IPS-11a (cell line): ENCODE results near the gene GLT8D1.
"Not testable (repeated sequence)": the region's sequence is repeated elsewhere in the genome, so short reads cannot be mapped to it uniquely, and the experiment has no call there.

Experiments
- H3K4me3 ChIP-seq: one replicate; pipeline ENCODE4 v1.5.1; 2013; ENCODE audit warnings: low read depth, low read length, control low read depth

The GLT8D1 gene, protein sequence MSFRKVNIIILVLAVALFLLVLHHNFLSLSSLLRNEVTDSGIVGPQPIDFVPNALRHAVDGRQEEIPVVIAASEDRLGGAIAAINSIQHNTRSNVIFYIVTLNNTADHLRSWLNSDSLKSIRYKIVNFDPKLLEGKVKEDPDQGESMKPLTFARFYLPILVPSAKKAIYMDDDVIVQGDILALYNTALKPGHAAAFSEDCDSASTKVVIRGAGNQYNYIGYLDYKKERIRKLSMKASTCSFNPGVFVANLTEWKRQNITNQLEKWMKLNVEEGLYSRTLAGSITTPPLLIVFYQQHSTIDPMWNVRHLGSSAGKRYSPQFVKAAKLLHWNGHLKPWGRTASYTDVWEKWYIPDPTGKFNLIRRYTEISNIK

DNA sequence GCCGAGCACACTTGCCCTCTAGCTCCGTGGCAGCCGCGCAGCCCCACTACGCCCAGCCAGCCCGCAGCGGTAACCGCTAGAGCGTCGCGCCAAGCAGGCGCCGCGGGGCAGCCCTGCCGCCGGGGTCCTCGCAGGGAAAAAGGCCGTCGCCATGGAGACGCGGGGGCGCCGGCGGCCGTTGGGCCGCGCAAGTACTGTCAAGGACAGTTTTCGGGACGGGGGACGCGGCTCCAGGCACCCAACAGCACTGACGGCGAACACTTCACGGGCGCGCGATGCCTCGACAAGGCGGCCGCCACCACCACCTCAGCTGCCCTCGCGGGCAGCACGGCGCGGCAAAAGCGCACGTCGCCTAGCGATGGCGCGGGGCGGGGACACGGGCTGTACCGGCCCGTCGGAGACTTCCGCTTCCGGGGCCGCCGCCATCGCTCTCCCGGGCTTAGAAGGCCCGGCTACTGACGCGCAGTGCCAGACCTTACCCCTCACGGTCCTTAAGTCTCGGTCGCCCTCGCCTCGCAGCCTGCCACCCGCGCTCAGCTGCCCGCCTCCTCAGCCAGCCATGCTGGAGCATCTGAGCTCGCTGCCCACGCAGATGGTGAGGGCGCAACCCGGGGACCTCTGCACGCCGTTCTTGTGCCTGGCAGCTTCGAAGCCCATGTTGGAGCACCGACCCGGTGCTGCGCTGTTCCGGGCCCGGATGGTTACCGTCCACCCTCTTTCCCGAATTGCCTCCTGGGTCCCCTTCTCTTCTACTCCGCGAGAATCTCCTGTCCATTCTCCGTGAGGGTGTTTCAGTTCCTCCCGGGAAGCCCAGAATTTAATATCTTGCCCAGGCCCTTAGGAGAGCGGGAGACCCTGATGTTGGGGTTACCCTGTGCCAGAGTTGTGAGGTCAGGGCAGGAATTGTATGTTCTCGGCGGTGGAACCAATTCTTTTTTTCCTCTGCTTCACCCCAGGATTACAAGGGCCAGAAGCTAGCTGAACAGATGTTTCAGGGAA lies at the start of gene GLT8D1, which contains the start of gene SPCS1:
GLT8D1 (minus strand) TSS at position 104 of the 999 bp plus-strand sequence. CDS start 5,331 bp downstream, outside the sequence.
SPCS1 (plus strand) TSS at position 419 of the 999 bp plus-strand sequence; CDS start at position 560, 141 bp downstream.
- H3K4me3 ChIP-seq: peak within 1 kb of the TSS; percentile 90

DNA sequence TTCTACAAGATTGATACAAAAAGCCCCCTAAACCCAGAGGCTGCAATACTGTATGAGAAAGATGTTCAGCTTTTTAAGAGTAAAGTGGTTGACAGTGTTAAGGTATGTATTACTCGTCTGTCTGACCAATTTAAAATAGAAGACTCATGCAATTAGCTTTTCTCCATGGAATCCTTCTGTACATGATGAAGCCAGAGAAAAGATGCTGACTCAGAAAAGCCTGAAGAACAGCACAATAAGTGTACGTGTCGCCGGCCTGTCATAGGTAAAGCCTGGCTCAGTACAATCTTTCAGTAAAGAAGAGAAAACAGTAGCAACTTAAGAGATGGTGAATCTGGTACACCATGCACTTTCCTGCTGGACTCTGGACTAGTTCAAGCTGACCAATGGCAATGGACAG lies 48.8 kb upstream of the GLT8D1 start:
- H3K4me3 ChIP-seq: no peak overlapping the region

DNA sequence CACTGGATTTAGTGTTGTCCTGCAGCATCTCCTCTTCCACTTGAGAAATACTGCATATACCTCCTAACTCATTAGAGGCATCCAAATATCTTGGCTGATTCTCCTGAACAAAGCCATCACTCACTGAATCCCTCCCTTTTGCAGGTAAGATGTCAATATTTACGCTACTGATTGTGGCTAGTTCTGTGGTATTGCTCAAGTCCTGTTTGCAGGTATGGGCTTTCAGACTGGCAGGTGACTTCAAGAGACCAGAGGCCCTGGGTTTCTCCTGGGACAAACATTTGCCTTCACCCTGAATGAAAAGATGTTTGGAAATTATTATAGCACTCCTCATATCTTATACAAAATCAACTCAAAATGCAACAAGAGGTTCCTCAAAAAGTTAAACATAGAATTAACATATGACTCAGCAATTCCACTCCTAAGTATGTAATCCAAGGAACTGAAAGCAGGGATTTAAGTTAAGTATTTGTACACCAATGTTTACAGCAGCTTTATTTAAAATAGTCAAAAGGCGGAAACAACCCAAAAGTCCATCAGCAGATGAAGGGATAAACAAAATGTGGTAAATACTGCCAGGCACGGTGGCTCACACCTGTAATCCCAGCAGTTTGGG lies 46.6 kb upstream of the GLT8D1 start:
- H3K4me3 ChIP-seq: no peak overlapping the region

DNA sequence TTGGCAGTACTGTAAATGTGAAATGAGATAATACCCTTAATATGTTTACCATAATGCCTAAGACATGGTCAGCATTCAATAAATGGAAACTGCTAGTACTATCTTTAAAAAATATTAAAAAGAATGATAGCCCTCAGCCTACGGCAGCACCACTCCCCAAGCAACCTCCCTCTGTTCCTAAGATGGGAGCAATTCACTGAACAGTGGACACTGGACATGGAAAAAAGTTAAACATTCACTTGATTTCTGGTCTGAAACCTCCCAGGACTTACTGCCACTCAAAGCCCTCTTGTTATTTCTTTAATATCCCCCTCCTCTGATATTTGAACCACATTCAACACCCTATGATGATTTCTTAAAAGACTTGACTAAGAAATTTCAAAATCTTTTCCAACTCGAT lies 38.1 kb upstream of the GLT8D1 start:
- no peak overlapping the region for H3K4me3 ChIP-seq

DNA sequence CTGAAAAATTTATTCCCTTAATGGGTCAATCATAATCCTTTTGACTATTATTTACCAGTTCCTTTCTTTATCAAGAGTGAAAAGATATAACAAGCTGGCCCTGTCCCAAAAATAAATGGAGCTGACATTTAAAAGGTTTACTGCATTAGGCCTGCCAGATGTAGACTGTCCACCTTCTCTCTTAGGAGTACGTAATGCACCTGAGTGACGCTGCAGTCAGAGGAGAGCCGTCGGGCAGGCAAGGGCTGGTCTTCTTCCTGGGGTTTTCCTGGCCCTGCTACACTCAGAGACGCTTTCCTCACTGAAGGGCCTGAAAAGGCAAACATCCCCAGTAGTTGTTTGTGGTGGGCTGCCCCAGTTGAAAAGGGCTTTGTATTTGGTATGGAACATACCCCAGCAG lies 37.6 kb upstream of the GLT8D1 start:
- H3K4me3 ChIP-seq: no peak overlapping the region

DNA sequence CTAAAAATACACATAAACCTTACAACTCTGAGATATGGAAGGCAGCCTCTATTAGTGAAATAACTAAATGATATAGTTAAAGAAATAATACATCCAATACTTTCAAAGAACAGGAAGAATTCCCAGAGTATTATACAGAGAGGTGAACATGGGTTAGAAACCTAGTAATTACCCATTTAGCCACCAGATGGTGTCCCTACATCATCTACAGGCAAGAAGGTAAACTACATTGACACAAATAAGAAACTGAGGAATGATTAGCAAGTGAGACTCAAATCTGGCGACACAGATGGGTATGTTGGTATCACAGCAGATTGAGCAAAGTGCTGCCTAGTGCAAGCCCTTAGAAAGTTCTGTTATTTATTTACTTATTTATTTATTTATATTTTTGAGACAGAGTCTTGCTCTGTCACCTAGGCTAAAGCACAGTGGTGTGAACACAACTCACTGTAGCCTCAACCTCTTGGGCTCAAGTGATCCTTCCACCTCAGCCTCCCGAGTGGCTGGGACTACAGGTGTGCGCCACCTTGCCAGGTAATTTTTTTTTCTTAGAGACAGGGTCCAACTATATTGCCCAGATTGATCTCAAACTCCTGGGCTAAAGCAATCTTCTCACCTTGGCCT lies 36.9 kb upstream of the GLT8D1 start:
- no peak overlapping the region for H3K4me3 ChIP-seq

DNA sequence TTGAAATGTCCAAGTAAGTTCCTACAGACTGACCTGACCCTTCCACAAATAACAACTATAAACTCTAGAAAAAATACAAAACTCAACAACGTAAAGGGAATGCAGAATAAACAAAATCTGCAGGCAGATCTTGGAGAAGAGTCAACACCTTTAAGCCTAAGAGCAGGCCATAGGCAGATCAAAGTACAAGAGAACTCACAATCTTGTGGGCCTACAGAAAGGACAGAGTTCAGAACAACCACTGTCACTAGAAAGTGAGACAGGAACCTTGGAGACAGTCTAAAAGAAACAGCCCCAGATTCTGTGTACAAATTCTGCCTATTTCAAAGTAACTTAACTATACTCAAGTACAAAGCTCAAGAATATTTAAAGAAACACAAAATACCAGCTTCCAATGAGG lies 34.1 kb upstream of the GLT8D1 start:
- H3K4me3 ChIP-seq: no peak overlapping the region

DNA sequence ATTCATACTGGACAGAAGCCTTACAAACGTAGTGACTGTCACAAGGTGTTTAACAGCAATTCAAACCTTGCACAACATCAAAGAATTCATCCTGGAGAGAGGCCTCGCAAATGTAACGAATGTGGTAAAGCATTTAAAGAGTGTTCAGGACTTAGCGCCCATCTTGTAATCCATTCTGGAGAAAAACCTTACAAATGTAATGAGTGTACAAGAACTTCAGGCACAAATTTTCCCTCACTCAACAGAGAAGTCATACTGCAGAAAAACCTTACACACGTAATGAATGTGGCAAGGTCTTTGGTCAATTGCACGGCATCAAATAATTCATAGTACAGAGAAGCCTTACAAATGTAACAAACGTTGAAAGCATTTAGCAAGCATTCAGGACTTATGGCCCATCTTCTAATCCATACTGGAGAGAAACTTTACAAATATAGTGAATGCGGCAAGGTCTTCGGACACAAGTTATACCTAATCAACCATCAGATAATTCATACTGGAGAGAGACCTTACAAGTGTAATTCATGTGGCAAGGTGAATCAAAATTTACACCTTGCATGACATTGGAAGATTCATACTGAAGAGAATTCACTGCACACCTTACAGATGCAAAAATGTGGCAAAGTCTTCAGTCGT lies 27.8 kb upstream of the GLT8D1 start:
- no peak overlapping the region for H3K4me3 ChIP-seq

DNA sequence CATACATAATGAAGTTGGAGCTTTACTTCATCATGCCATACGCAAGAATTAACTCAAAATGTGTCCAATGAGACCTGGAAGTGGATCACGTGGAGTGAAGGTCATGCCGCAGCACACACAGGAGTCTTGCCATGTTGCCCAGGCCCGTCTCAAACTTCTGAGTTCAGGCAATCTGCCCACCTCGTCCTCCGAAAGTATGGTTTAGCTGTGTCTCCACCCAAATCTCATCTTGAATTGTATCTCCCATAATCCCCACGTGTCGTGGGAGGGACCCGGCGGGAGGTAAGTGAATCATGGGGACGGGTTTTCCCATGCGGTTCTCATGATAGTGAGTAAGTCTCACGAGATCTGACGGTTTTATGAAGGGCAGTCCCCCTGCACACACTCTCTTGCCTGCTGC lies 26.0 kb upstream of the GLT8D1 start:
- H3K4me3 ChIP-seq: no peak overlapping the region

DNA sequence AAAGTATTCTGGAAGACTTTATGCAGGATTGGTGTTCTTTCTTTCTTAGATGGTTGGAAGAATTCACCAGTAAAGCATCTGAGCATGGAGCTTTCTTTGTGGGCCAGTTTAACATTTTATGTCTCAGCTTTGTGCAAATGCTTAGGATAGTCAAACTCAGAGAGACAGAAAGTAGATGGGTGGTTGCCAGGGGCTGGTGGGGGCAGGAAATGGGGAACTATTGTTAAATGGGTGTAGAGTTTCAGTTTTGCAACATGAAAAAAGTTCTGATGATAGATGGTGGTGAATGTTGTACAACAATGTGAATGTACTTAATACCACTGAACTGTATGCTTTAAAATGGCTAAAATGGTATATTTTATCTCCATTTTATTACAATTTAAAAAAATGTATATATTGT lies 25.1 kb upstream of the GLT8D1 start:
- no peak overlapping the region for H3K4me3 ChIP-seq

DNA sequence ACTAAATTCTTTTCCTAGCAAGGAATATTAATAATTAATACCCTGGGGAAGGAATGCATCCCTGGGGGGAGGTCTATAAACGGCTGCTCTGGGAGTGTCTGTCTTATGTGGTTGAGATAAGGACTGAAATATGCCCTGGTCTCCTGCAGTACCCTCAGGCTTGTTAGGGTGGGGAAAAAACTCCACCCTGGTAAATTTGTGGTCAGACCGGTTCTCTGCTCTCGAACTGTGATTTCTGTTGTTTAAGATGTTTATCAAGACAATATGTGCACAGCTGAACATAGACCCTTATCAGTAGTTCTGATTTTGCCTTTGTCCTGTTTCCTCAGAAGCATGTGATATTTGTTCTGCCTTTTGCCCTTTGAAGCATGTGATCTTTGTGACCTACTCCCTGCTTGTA lies 23.2 kb upstream of the GLT8D1 start:
- H3K4me3 ChIP-seq: not testable (repeated sequence)

DNA sequence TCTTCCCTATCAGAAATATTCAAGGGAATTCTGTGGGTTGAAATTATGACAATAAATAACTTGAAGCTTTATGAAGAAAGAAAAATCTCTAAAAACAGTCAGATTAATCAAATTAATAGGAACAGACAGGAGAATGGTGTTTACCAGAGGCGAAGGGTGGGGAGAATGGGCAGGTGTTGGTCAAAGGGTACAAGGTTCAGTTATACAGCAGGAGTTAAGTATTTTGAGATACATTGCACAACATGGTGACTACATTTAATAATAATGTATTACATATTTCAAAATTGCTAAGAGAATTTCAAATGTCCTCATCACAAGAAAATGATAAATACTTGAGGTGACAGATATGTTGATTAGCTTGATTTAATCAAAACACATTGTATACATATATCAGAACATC lies 18.9 kb upstream of the GLT8D1 start:
- H3K4me3 ChIP-seq: no peak overlapping the region

DNA sequence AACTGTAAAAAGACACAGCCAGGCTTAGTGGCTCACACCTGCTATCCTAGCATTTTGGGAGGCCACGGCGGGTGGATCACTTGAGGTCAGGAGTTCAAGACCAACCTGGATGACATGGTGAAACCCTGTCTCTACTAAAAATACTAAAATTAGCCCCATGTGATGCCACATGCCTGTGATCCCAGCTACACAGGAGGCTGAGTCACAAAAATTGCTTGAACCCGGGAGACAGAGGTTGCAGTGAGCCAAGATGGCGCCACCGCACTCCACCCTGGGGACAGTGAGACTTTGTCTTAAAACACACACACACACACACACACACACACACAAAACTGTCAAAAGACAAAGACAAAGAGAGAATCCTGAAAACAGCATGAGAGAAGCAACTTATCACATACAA lies 18.3 kb upstream of the GLT8D1 start:
- H3K4me3 ChIP-seq: no peak overlapping the region

DNA sequence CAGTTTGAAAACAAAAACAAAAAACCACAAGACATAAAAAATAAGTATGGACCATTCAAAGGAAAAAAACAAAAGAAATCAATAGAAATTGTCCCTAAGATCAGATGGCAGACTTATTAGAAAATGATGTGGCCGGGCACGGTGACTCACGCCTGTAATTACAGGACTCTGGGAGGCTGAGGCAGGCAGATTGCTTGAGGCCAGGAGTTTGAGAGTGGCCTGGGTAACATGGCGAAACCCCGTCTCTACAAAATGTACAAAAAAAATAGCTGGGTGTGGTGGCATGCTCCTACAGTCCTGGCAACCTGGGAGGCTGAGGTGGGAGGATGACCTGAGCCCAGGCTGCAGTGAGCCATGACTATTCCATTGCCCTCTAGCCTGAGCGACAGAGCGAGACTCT lies 16.9 kb upstream of the GLT8D1 start:
- no peak overlapping the region for H3K4me3 ChIP-seq

DNA sequence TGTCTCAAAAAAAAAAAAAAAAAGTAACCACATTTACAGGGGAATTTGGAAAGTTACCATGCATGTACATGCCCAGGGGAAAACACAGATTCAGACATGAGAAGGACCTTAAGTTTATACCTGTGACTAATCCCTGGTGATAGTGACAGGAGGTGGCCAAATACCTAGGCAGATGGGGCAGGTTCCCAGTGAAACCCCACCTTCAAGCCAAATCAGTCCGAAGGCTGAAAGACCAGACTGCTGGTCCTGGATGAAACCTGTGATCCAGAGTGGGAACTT lies 16.1 kb upstream of the GLT8D1 start:
- H3K4me3 ChIP-seq: no peak overlapping the region

DNA sequence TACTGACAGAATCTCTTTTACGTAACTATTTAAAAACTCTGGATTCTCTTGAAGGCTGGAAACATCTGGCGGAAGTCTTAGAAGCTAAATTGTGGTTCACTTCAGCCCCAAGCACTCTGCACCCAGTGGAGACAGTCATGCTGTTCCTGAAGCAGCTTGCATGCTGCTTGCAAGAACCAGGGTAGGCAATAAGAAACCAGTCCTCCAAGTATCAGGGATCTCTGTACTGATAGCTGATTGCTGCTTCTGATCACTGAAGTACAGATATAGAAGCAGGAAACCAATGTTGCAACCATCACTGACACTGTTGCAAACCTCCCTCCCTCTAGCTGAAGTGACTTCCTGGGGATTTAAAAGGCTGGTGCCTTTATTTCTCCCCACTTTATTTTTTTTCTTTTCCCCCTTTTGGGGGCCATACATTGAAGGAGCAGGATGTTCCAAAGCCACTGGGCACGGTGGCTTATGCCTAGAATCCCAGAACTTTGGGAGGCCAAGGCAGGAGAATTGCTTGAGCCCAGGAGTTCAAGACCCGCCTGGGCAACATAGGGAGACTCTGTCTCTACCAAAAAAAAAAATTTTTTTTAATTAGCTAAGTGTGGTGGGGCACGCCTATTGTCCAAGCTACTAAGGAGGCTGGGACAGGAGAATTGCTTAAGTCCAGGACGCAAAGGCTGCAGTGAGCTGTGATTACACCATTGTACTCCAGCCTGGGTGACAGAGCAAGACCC lies 15.6 kb upstream of the GLT8D1 start:
- no peak overlapping the region for H3K4me3 ChIP-seq

DNA sequence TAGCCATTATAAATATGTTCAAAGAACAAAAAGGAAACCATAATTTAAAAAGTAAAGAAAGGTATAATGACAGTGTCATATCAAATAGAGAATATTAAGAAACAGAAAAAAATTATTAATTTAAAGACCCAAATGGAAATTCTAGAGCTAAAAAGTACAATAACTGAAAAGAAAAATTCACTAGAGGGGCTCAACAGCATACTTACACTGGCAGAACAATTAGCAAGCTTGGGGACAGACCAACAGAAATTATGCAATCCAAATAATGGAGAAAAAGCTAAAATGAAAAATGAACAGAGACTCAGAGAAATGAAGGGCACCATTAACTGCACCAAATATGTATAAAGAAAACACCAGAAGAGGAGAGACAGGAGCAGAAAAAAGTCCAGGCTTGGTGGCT lies 14.0 kb upstream of the GLT8D1 start:
- H3K4me3 ChIP-seq: no peak overlapping the region

DNA sequence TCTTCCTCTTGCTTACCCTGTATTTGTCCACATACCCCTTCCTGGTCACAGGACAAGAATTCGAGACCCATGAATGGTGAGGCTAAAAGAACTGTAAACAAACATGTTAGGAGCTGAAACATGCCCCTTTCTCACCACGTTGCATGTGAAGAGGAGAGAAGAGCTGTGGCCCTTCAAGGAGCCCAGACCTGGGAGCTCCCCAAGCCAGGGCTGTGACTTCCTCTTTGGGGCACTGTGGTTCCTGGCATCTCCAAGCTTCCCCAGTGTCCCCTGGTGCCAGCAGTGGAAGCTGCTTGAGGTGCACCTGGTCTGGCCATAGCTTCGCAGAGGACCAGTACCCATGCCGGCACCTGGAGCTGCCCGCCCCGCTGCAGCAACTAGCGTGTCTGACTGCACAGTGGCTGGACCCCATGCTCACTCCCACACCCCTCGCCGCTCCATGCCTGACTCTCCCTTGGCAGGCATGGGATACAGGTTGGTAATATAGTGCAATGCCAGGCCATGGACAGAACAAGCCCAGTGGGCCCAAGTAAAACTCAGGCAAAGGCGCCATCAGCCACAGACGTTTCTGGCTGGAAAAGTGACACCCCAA lies 10.2 kb upstream of the GLT8D1 start:
- H3K4me3 ChIP-seq: no peak overlapping the region
